GM10266 (cell line): ENCODE results near the gene KRTAP20-4.

Experiments used
- DNase-seq: peaks from one replicate; pipeline ENCODE4 v3.0.0; 2012; ENCODE audit errors: extremely low spot score
- CTCF ChIP-seq: IDR thresholded peaks from 2 replicates; pipeline ENCODE4 v1.5.1; 2012; ENCODE audit warnings: mild to moderate bottlenecking, low read depth; ENCODE audit not compliant: control insufficient read depth, insufficient read depth; ENCODE audit errors: missing control alignments

The KRTAP20-4 gene

GRCh38 chr21:30598802-30599201, 21.6 kb upstream of the KRTAP20-4 start, which contains the start of gene KRTAP6-2:
Gene KRTAP6-2 (minus strand): TSS chr21:30598902. CDS start chr21:30598874, 28 bp downstream.
- TF ChIP-seq CTCF, result no peak
- no peak for DNase-seq

- no peak for DNase-seq
- TF ChIP-seq CTCF, result no peak
These were observed 19.6 kb upstream of the KRTAP20-4 start, which contains the start of gene KRTAP22-1 for GRCh38 chr21:30600787-30601186. Gene KRTAP22-1 (plus strand): TSS chr21:30601087.

- TF ChIP-seq CTCF, result no peak
- no peak for DNase-seq
These were observed 14.5 kb upstream of the KRTAP20-4 start for GRCh38 chr21:30605968-30606367.

GRCh38 chr21:30612132-30612531, 8.3 kb upstream of the KRTAP20-4 start:
- DNase-seq, result no peak

GRCh38 chr21:30613836-30614235, 6.6 kb upstream of the KRTAP20-4 start, which contains the start of gene KRTAP6-1:
Gene KRTAP6-1 (minus strand): TSS chr21:30613930. CDS start chr21:30613904, 26 bp downstream.
- TF ChIP-seq CTCF, result no peak
- DNase-seq, result no peak

More at GRCh38 chr21:30612132-30612531, 8.3 kb upstream of the KRTAP20-4 start:
- TF ChIP-seq CTCF, result no peak

- DNase-seq, result no peak
- no peak for TF ChIP-seq CTCF
These were observed 5.2 kb upstream of the KRTAP20-4 start for GRCh38 chr21:30615199-30615598.

- no peak for DNase-seq
- no peak for TF ChIP-seq CTCF
These were observed 4.3 kb upstream of the KRTAP20-4 start, which contains the start of gene KRTAP20-1 for GRCh38 chr21:30616125-30616524. Gene KRTAP20-1 (plus strand): TSS chr21:30616425. CDS start chr21:30616455, 30 bp downstream.
